CD8-positive, alpha-beta memory T cell (primary cell): ENCODE measurements around the gene CDH23. TPM values are rescaled to one million over a fixed set of nuclear protein-coding genes. Genes with fewer than 3 reads are reported as not detected.

Experiments
- CTCF ChIA-PET: fragments of 350-600 bp; sonication (Branson Sonifier 250); formaldehyde crosslinking; loops from one replicate; lab custom pipeline; 2021; ENCODE audit warnings: antibody characterized with exemption; lab: Charles Lee
- POLR2A ChIA-PET: fragments of 350-600 bp; sonication (Branson Sonifier 250); formaldehyde crosslinking; loops from one replicate; lab custom pipeline; 2021; ENCODE audit warnings: antibody characterized with exemption; lab: Charles Lee
- DNase-seq, 5 donors: peaks; one replicate each; pipeline versions ENCODE4 v3.0.0 to v3.0.0-alpha.2; 2020 to 2022; ENCODE audit warnings: mixed read lengths in 1 of 5
- H3K27ac ChIP-seq: one replicate; pipeline ENCODE4 v1.7.0; 2013; ENCODE audit warnings: low read depth, mild to moderate bottlenecking, low read length, moderate library complexity
- H3K27me3 ChIP-seq: 2 replicates; pipeline ENCODE4 v1.7.0; 2013; ENCODE audit warnings: low read length, mild to moderate bottlenecking; ENCODE audit not compliant: insufficient read depth, poor library complexity, severe bottlenecking
- H3K36me3 ChIP-seq: 2 replicates; pipeline ENCODE4 v1.7.0; 2013; ENCODE audit warnings: mild to moderate bottlenecking, low read length, moderate library complexity; ENCODE audit not compliant: insufficient read depth
- H3K4me1 ChIP-seq: 2 replicates; pipeline ENCODE4 v1.7.0; 2013; ENCODE audit warnings: mild to moderate bottlenecking, low read length, moderate library complexity; ENCODE audit not compliant: insufficient read depth
- H3K4me3 ChIP-seq: 2 replicates; pipeline ENCODE4 v1.7.0; 2013; ENCODE audit warnings: mild to moderate bottlenecking, low read length
- H3K9me3 ChIP-seq: 2 replicates; pipeline ENCODE4 v1.7.0; 2013; ENCODE audit warnings: mild to moderate bottlenecking, low read length
- H3K27ac Mint-ChIP-seq, 8 donors: one replicate each; pipeline ENCODE4 v1.8.0; 2020 to 2021; ENCODE audit warnings: mixed read lengths in 8 of 8, mild to moderate bottlenecking in 6 of 8, inconsistent platforms in 3 of 8, moderate library complexity in 3 of 8
- H3K27me3 Mint-ChIP-seq, 2 donors: one replicate each; pipeline ENCODE4 v1.8.0; 2020 to 2021; ENCODE audit warnings: mixed read lengths in 2 of 2, mild to moderate bottlenecking in 1 of 2, moderate library complexity in 1 of 2
- H3K36me3 Mint-ChIP-seq, 3 donors: one replicate each; pipeline ENCODE4 v1.8.0; 2020 to 2021; ENCODE audit warnings: mixed read lengths in 3 of 3, inconsistent platforms in 1 of 3, mild to moderate bottlenecking in 1 of 3
- H3K4me1 Mint-ChIP-seq, 3 donors: one replicate each; pipeline ENCODE4 v1.8.0; 2020 to 2021; ENCODE audit warnings: mixed read lengths in 3 of 3, inconsistent platforms in 1 of 3, mild to moderate bottlenecking in 1 of 3
- H3K4me3 Mint-ChIP-seq, 7 donors: one replicate each; pipeline ENCODE4 v1.8.0; 2020 to 2021; ENCODE audit warnings: mixed read lengths in 7 of 7, mild to moderate bottlenecking in 6 of 7, moderate library complexity in 4 of 7, inconsistent platforms in 2 of 7
- H3K9me3 Mint-ChIP-seq, 5 donors: one replicate each; pipeline ENCODE4 v1.8.0; 2020 to 2022; ENCODE audit warnings: mixed read lengths in 5 of 5, mild to moderate bottlenecking in 3 of 5, moderate library complexity in 2 of 5, inconsistent platforms in 1 of 5
- polyA plus RNA-seq: library from polyadenylated mRNA; unstranded; fragments of 300-500 nt; fragmentation: Illumina TruSeq; gene quantifications from one replicate; pipeline ENCODE4 v1.2.3, GENCODE V29; 2021
- total RNA-seq, 2 experiments: library from RNA; stranded (reverse); gene quantifications; one replicate each; pipeline ENCODE4 v1.2.3, GENCODE V29; 2021

CDH23 gene
- total and polyA plus RNA-seq, 3 experiments from 2014 or later: 0.74 to 2.0 (median 0.78) TPM

GRCh38 chr10:71690094-71690720, 293.5 kb downstream of the CDH23 start:
- Mint-ChIP-seq H3K36me3 (peaks cover 0 to 2% (median 0%) of the 10 kb centered on the region in 3 donors), H3K9me3 (peaks cover 0 to 6% (median 5%) of the 10 kb centered on the region in 5 donors), H3K4me1 (peaks cover 17 to 19% (median 17%) of the 10 kb centered on the region in 3 donors), H3K27me3 (no peaks in the 10 kb centered on the region), H3K4me3 (no peak overlapping the region), H3K27ac (peak overlapping the region in 1 of 8 donors; percentile 24)
- H3K4me1 ChIP-seq: peaks cover 18% of the 10 kb centered on the region
- no peaks in the 10 kb centered on the region for H3K9me3 ChIP-seq
- no peak for DNase-seq
- no peaks in the 10 kb centered on the region for H3K27me3 ChIP-seq
- no peak overlapping the region for H3K4me3 ChIP-seq
- ChIA-PET CTCF (interaction anchor here (0.8 to 1.4 kb wide), 3 partner anchors 18 to 120 kb away, joined by 3 to 4 read pairs (median 3); no protein-coding TSS in a partner anchor), POLR2A (interaction anchor here (0.5 to 0.7 kb wide), 2 partner anchors 94 to 381 kb away, joined by 3 read pairs; no protein-coding TSS in a partner anchor)
- H3K27ac ChIP-seq: no peak overlapping the region
- no peaks in the 10 kb centered on the region for H3K36me3 ChIP-seq

GRCh38 chr10:71691405-71691804, 294.7 kb downstream of the CDH23 start:
- H3K36me3 ChIP-seq: no peaks in the 10 kb centered on the region
- CTCF ChIA-PET: interaction anchor here (1.2 to 9.6 kb wide), 3 partner anchors 34 to 119 kb away, joined by 3 to 90 read pairs (median 3); partner anchors contain the start of gene VSIR
- H3K9me3 Mint-ChIP-seq: peaks cover 0 to 6% (median 5%) of the 10 kb centered on the region in 5 donors
- H3K27ac Mint-ChIP-seq: peak overlapping the region in 1 of 8 donors; percentile 44
- H3K4me1 ChIP-seq: peaks cover 24% of the 10 kb centered on the region
- H3K9me3 ChIP-seq: no peaks in the 10 kb centered on the region
- DNase-seq: no peak
- no peak overlapping the region for H3K4me3 ChIP-seq
- peaks cover 17 to 27% (median 21%) of the 10 kb centered on the region in 3 donors for H3K4me1 Mint-ChIP-seq
- H3K27me3 Mint-ChIP-seq: no peaks in the 10 kb centered on the region
- H3K36me3 Mint-ChIP-seq: peaks cover 0 to 2% (median 0%) of the 10 kb centered on the region in 3 donors
- no peaks in the 10 kb centered on the region for H3K27me3 ChIP-seq
- H3K4me3 Mint-ChIP-seq: peak overlapping the region in 1 of 7 donors; percentile 13
- no peak overlapping the region for H3K27ac ChIP-seq
- POLR2A ChIA-PET: interaction anchor here (0.7 kb wide), 1 partner anchor 93 kb away, joined by 3 read pairs; no protein-coding TSS in a partner anchor

- no peaks in the 10 kb centered on the region for H3K9me3 ChIP-seq
- no peak for DNase-seq
- Mint-ChIP-seq H3K4me1 (peaks cover 30 to 41% (median 34%) of the 10 kb centered on the region in 3 donors), H3K27ac (peak overlapping the region in 2 of 8 donors; percentile 23 to 29), H3K27me3 (no peaks in the 10 kb centered on the region), H3K36me3 (peaks cover 0 to 2% (median 0%) of the 10 kb centered on the region in 3 donors), H3K4me3 (no peak overlapping the region), H3K9me3 (peaks cover 0 to 6% (median 5%) of the 10 kb centered on the region in 5 donors)
- ChIA-PET CTCF (interaction anchor here (1.2 to 9.6 kb wide), 4 partner anchors 17 to 80 kb away, joined by 3 to 160 read pairs (median 46); partner anchors contain the start of gene VSIR), POLR2A (no interaction called here)
- H3K27ac ChIP-seq: no peak overlapping the region
- H3K27me3 ChIP-seq: no peaks in the 10 kb centered on the region
- H3K36me3 ChIP-seq: no peaks in the 10 kb centered on the region
- H3K4me3 ChIP-seq: no peak overlapping the region
- peaks cover 37% of the 10 kb centered on the region for H3K4me1 ChIP-seq
Observed at GRCh38 chr10:71692598-71693306, 296.0 kb downstream of the CDH23 start.

GRCh38 chr10:71693377-71693776, 296.7 kb downstream of the CDH23 start:
- H3K27ac ChIP-seq: no peak overlapping the region
- Mint-ChIP-seq H3K36me3 (no peaks in the 10 kb centered on the region), H3K4me1 (peaks cover 33 to 47% (median 40%) of the 10 kb centered on the region in 3 donors), H3K9me3 (peaks cover 0 to 3% (median 0%) of the 10 kb centered on the region in 5 donors), H3K4me3 (peak overlapping the region in 4 of 7 donors; percentile 23 to 47 (median 34)), H3K27ac (peak overlapping the region in 4 of 8 donors; percentile 43 to 73 (median 66)), H3K27me3 (no peaks in the 10 kb centered on the region)
- H3K9me3 ChIP-seq: no peaks in the 10 kb centered on the region
- H3K36me3 ChIP-seq: no peaks in the 10 kb centered on the region
- POLR2A ChIA-PET: no interaction called here
- CTCF ChIA-PET: interaction anchor here (1.7 to 9.6 kb wide), 3 partner anchors 16 to 80 kb away, joined by 3 to 160 read pairs (median 90); partner anchors contain the start of gene VSIR
- no peak for DNase-seq
- no peak overlapping the region for H3K4me3 ChIP-seq
- peaks cover 43% of the 10 kb centered on the region for H3K4me1 ChIP-seq
- H3K27me3 ChIP-seq: no peaks in the 10 kb centered on the region

GRCh38 chr10:71694039-71694501, 297.4 kb downstream of the CDH23 start:
- H3K4me3 ChIP-seq: peak overlapping the region; percentile 55
- CTCF ChIA-PET: interaction anchor here (0.8 to 9.6 kb wide), 9 partner anchors 8 to 202 kb away, joined by 3 to 160 read pairs (median 4); partner anchors contain the start of gene VSIR

GRCh38 chr10:71694567-71694968, 297.8 kb downstream of the CDH23 start:
- Histone ChIP-seq H3K27me3 (no peaks in the 10 kb centered on the region), H3K4me3 (peak overlapping the region; percentile 55), H3K9me3 (no peaks in the 10 kb centered on the region), H3K4me1 (peaks cover 54% of the 10 kb centered on the region), H3K27ac (no peak overlapping the region), H3K36me3 (no peaks in the 10 kb centered on the region)
- POLR2A ChIA-PET: interaction anchor here (1.2 to 1.7 kb wide), 3 partner anchors 18 to 79 kb away, joined by 3 to 6 read pairs (median 3); partner anchors contain the start of gene VSIR
- Mint-ChIP-seq H3K4me1 (peaks cover 44 to 59% (median 52%) of the 10 kb centered on the region in 3 donors), H3K36me3 (no peaks in the 10 kb centered on the region), H3K4me3 (peak overlapping the region; percentile 38 to 85 (median 69)), H3K9me3 (peaks cover 0 to 3% (median 0%) of the 10 kb centered on the region in 5 donors), H3K27me3 (no peaks in the 10 kb centered on the region), H3K27ac (peak overlapping the region; percentile 61 to 96 (median 85))
- peak in 4 of 5 donors; percentile 20 to 57 (median 38) for DNase-seq
- CTCF ChIA-PET: interaction anchor here (0.8 to 9.6 kb wide), 11 partner anchors 8 to 202 kb away, joined by 3 to 160 read pairs (median 3); partner anchors contain the start of gene VSIR

More at GRCh38 chr10:71694039-71694501, 297.4 kb downstream of the CDH23 start:
- Histone ChIP-seq H3K9me3 (no peaks in the 10 kb centered on the region), H3K36me3 (no peaks in the 10 kb centered on the region), H3K4me1 (peaks cover 50% of the 10 kb centered on the region), H3K27me3 (no peaks in the 10 kb centered on the region), H3K27ac (no peak overlapping the region)
- Mint-ChIP-seq H3K27me3 (no peaks in the 10 kb centered on the region), H3K4me3 (peak overlapping the region in 6 of 7 donors; percentile 38 to 85 (median 68)), H3K36me3 (no peaks in the 10 kb centered on the region), H3K9me3 (peaks cover 0 to 3% (median 0%) of the 10 kb centered on the region in 5 donors), H3K4me1 (peaks cover 40 to 54% (median 47%) of the 10 kb centered on the region in 3 donors), H3K27ac (peak overlapping the region; percentile 0 to 96 (median 82))
- DNase-seq: no peak
- POLR2A ChIA-PET: interaction anchor here (1.2 to 1.5 kb wide), 2 partner anchors 19 to 75 kb away, joined by 3 read pairs; no protein-coding TSS in a partner anchor
